Adrenal gland (tissue), 12 donors: Measurements from ENCODE around the gene CYREN. TPM values are rescaled to one million over a fixed set of nuclear protein-coding genes. Genes with fewer than 3 reads are reported as not detected.

ENCODE experiments used
- DNase-seq, 7 donors: peaks; one replicate each; pipeline ENCODE4 v3.0.0-alpha.2; 2019 to 2020
- H3K27ac ChIP-seq, 5 donors: fragments of 200-600 bp; sonication (generic) in 4 of 5; 1 replicate in 3 of 5; 2 replicates in 2 of 5; pipeline versions ENCODE4 v1.5.1 to v1.8.0; 2016 to 2020; ENCODE audit warnings: mild to moderate bottlenecking in 1 of 5
- H3K27me3 ChIP-seq: fragments of 200-600 bp; 2 replicates; pipeline ENCODE4 v1.8.0; 2021
- H3K36me3 ChIP-seq, 2 donors: fragments of 200-600 bp; replicated peaks in 1 of 2; 1 replicate in 1 of 2; 2 replicates in 1 of 2; pipeline versions ENCODE4 v1.5.1 to v1.8.0; 2018 to 2022
- H3K4me1 ChIP-seq, 2 donors: fragments of 200-600 bp; replicated peaks in 1 of 2; 1 replicate in 1 of 2; 2 replicates in 1 of 2; pipeline versions ENCODE4 v1.5.1 to v1.8.0; 2018 to 2021
- H3K4me3 ChIP-seq, 4 donors: fragments of 200-600 bp; sonication (generic) in 3 of 4; one replicate each; pipeline ENCODE4 v1.5.1; 2016 to 2018
- H3K9me3 ChIP-seq, 3 donors: fragments of 200-600 bp; sonication (generic) in 1 of 3; replicated peaks in 1 of 3; 1 replicate in 2 of 3; 2 replicates in 1 of 3; pipeline versions ENCODE4 v1.5.1 to v1.8.0; 2016 to 2021
- CTCF ChIP-seq, 6 experiments: fragments of 450-650 bp in 4 of 6; fragments of 200-600 bp in 2 of 6; sonication (generic) in 1 of 6; IDR thresholded peaks; 1 replicate in 5 of 6; 2 replicates in 1 of 6; pipeline versions ENCODE4 v1.5.1 to v1.8.0; 2016 to 2021; ENCODE audit warnings: antibody characterized with exemption in 6 of 6, mild to moderate bottlenecking in 2 of 6, moderate library complexity in 1 of 6
- POLR2A ChIP-seq, 2 donors: fragments of 450-650 bp; IDR thresholded peaks; one replicate each; pipeline ENCODE4 v1.6.1; 2017; ENCODE audit warnings: antibody characterized with exemption in 2 of 2, mild to moderate bottlenecking in 2 of 2, moderate library complexity in 1 of 2
- WGBS, 4 donors: extraction: QIAGEN DNeasy Blood & Tissue Kit in 2 of 4; methylation state at CpG; one replicate each; pipeline versions ENCODE4 v1.1.5 to v1.1.7; 2013 to 2017; 5-methylcytosine and 5-hydroxymethylcytosine counted together
- intact Hi-C, 2 donors: fragments of 100-400 bp; cut with DNase I; formaldehyde crosslinking; loops; one replicate each; pipeline versions ENCODE4 v1.14.1 to v1.15.0; 2022 to 2023
- polyA plus RNA-seq, 3 donors: library from polyadenylated mRNA; stranded (reverse); fragments of 200-250 nt in 2 of 3; fragments of 350-450 nt in 1 of 3; fragmentation: Illumina TruSeq in 1 of 3; extraction: RNeasy Lipid Tissue Mini Kit (QIAGEN cat#74804) in 1 of 3; gene quantifications; one replicate each; pipeline ENCODE4 v1.2.3, GENCODE V29; 2013 to 2014
- total RNA-seq, 9 donors: library from RNA; depleted of rRNA in 4 of 9; stranded (reverse); fragments of >200 nt in 4 of 9; fragments of 120-200 nt in 1 of 9; fragmentation: NEBNext Ultra II Directional in 1 of 9; extraction: Animal tissue kit (Norgen Biotek cat#: 25700) in 1 of 9; gene quantifications; one replicate each; pipeline versions ENCODE4 v1.1.0 to v1.2.4, GENCODE V29; 2013 to 2023
- donor health status: healthy with polysubstance abuse.
- donor health status: Bipolar disorder and iron deficiency.
- donor health status: DM: yes; HTN: yes; CAD: no.
- donor health status: DM: no; HTN: no; CAD: no.
- donor health status: DM: no; HTN: no; CAD: no.
- donor health status: DM: yes; HTN: yes; CAD: no.

Gene CYREN
- total and polyA plus RNA-seq, 12 donors: 33.1 to 66.2 (median 48.5) TPM

GRCh38 chr7:135158874-135159273 lies 11.6 kb downstream of the CYREN start:
- peak overlapping the region in 3 of 5 donors; percentile 61 to 80 (median 77) for H3K27ac ChIP-seq
- H3K9me3 ChIP-seq: peaks cover 0 to 10% (median 0%) of the 10 kb centered on the region in 3 donors
- no peak for DNase-seq
- intact Hi-C loops: no loop called here
- TF ChIP-seq CTCF (IDR thresholded peaks at IDR 0.05) (no peak), POLR2A (IDR thresholded peaks at IDR 0.05) (no peak)
- H3K27me3 ChIP-seq: no peaks in the 10 kb centered on the region
- H3K36me3 ChIP-seq: no peaks in the 10 kb centered on the region
- 75 to 79% (median 76%) methylated on average over 6 of the region's 6 CpGs for WGBS, 4 donors
- peaks cover 23 to 36% of the 10 kb centered on the region in 2 donors for H3K4me1 ChIP-seq
- H3K4me3 ChIP-seq: no peak overlapping the region

GRCh38 chr7:135158141-135158655 lies 12.3 kb downstream of the CYREN start:
- peak overlapping the region in 2 of 5 donors; percentile 61 to 80 for H3K27ac ChIP-seq
- no peaks in the 10 kb centered on the region for H3K27me3 ChIP-seq
- TF ChIP-seq POLR2A (IDR thresholded peaks at IDR 0.05): no peak
- peaks cover 23 to 36% of the 10 kb centered on the region in 2 donors for H3K4me1 ChIP-seq
- WGBS, 4 donors: 100% methylated on average over 1 of the region's 1 CpG; no CpG with 5 or more reads in 2 of the 4 donors
- no peaks in the 10 kb centered on the region for H3K36me3 ChIP-seq
- intact Hi-C loops: no loop called here
- H3K9me3 ChIP-seq: peaks cover 0 to 10% (median 0%) of the 10 kb centered on the region in 3 donors
- H3K4me3 ChIP-seq: no peak overlapping the region
- no peak for DNase-seq

DNA sequence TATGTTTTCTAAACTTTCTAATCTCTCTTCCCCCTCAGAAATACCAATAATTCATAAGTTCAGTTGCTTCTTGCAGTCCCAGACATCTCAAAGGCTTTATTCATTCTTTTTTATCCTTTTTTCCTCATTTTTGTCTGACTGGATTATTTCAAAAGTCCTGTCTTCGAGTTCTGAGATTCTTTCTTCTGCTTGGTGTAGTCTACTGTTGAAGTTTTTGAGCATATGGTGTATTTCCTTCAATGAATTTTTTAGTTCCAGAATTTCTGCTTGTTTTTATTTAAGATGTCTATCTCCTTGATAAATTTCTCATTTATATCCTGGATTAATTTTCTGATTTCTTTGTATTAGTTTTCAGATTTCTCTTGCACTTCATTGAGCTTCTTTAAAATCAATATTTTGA lies 14.2 kb downstream of the CYREN start:
- no peak for DNase-seq
- H3K4me1 ChIP-seq: peaks cover 23 to 33% of the 10 kb centered on the region in 2 donors
- no peak overlapping the region for H3K4me3 ChIP-seq
- H3K9me3 ChIP-seq: peaks cover 0 to 10% (median 0%) of the 10 kb centered on the region in 3 donors
- H3K27ac ChIP-seq: no peak overlapping the region
- TF ChIP-seq POLR2A (IDR thresholded peaks at IDR 0.05) (no peak), CTCF (IDR thresholded peaks at IDR 0.05) (no peak)
- intact Hi-C loops: no loop called here
- H3K27me3 ChIP-seq: no peaks in the 10 kb centered on the region
- 81 to 94% (median 92%) methylated on average over 1 of the region's 1 CpG for WGBS, 4 donors
- no peaks in the 10 kb centered on the region for H3K36me3 ChIP-seq

- intact Hi-C loops: no loop called here
- 94 to 97% (median 95%) methylated on average over 1 of the region's 1 CpG for WGBS, 4 donors
Observed at GRCh38 chr7:135154734-135155133, 15.8 kb downstream of the CYREN start.

More at GRCh38 chr7:135154734-135155133, 15.8 kb downstream of the CYREN start:
- Histone ChIP-seq H3K4me1 (peaks cover 12 to 32% of the 10 kb centered on the region in 2 donors), H3K9me3 (peaks cover 0 to 10% (median 0%) of the 10 kb centered on the region in 3 donors), H3K27ac (no peak overlapping the region), H3K27me3 (no peaks in the 10 kb centered on the region), H3K4me3 (no peak overlapping the region), H3K36me3 (no peaks in the 10 kb centered on the region)
- DNase-seq: no peak
- TF ChIP-seq CTCF (IDR thresholded peaks at IDR 0.05) (no peak), POLR2A (IDR thresholded peaks at IDR 0.05) (no peak)
